ENCODE data around the gene PAPSS2.
"Not testable (repeated sequence)": the region's sequence is repeated elsewhere in the genome, so short reads cannot be mapped to it uniquely, and the experiment has no call there.

PAPSS2 gene

DNA sequence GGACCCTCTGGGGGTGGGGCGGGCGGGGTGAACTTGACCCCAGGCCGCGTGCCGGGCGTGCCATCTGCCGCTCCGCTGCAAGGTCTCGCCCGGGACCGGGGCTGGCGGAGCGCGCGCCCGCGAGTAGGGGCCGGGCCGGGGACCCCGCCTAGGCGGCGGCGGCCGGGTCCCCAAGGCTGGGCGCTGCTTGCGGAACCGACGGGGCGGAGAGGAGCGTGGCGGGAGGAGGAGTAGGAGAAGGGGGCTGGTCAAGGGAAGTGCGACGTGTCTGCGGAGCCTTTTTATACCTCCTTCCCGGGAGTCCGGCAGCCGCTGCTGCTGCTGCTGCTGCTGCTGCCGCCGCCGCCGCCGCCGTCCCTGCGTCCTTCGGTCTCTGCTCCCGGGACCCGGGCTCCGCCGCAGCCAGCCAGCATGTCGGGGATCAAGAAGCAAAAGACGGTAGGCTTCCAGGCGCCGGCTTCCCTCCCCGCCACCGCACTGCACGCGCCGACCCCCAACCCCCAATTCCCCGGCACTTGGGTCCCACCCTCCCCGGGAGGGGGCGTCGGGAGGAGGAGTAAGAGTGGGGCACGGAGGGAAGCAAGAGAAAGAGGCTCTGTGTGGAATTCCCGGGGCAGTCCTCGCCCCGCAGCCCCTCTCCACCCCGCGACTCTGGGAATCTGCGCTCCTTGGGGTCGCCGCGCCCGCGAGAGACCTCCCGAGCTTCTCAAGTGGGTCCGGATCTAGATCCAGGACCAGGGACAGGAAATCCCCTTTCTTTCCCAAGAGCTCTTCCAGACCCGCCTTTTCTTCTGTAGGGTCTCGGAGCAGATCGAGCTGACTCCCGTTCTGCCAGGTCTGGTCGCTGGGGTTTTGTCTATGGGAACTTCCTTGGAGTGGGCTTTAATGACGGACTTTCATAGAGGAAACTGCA is at the start of gene PAPSS2:
Gene PAPSS2, plus strand, starts transcription at position 308 of the 913 bp plus-strand sequence. Its CDS starts 104 bp downstream, at position 412.
- DNase-seq = peak; percentile 8 to 51

- DNase-seq = not testable (repeated sequence)
These were observed 48.3 kb upstream of the PAPSS2 start for GRCh38 chr10:87611341-87611740.

DNA sequence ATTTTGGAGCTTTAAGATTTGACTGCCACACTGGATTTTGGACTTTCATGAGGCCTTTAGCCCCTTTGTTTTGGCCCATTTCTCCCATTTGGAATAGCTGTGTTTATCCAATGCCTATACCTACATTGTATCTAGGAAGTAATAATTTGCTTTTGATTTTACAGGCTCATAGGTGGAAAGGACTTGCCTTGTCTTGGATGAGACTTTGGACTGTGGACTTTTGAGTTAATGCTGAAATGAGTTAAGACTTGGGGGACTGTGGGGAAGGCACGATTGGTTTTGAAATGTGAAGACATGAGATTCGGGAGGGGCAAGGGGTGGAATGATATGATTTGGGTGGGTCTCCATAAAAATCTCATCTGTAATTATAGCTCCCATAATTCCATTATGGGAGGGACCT is 47.6 kb upstream of the PAPSS2 start:
- DNase-seq = no peak

DNA sequence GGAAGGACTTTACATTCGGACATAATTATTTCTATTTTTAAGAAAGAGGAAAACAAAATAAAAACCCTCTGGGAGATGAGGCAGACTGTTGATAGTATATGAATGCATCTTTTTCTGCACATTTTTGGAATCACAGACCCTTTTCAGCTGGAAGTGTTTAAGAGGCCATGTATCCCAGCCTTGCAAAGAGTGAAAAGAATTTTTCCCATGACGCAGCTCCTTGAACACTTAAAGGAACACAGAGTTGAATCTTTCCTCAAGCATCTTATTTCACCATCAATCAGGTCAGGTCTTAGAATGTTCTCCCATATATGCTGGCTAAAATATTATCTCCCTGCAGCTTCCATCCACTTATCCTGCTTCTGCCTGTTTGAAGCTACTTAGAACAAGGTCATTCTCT is 45.9 kb upstream of the PAPSS2 start:
- no peak for DNase-seq

- no peak for DNase-seq
These were observed 43.8 kb upstream of the PAPSS2 start for GRCh38 chr10:87615856-87616255.

GRCh38 chr10:87617503-87617902 is 42.2 kb upstream of the PAPSS2 start:
- DNase-seq = no peak

DNA sequence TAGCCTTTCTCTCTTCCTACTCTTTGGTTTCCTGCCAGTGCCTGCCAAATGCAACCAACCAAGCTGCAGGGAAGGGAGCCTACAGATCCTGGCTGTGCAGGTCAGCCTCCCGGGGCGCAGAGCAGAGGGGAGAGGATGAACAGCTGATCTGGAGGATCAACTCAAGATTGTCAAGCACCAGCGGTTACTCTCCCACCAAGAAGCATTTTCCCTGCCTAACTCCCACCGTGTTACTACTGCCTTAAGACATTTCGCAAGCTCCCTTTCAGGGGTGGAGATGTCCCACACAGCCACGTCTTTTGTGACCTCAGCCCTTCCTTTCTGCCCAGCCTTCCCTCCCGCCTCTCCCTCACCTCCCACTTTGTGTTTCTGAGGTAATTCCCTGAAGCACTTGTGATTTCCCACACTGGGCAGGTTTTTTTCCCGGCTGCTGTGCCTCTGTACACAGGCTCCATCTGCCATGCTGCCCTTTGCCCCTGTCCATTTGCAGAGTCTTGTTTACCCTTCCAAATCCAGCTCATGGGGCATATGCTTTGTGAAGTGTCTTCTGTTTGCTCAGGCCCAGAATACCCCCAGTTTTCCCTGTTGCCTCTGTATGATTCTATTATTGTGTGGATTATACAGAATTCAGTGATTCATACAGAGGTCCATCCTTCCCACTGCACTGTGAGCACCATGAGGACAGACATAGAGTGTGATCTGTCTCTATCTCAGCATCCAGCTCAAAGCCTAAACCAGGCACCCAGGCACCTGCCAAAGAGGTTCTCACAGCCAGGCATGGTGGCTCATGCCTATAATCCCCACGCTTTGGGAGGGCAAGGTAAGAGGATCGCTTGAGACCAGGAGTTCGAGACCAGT is 40.9 kb upstream of the PAPSS2 start:
- DNase-seq = no peak

- no peak for DNase-seq
These were observed 40.0 kb upstream of the PAPSS2 start for GRCh38 chr10:87619705-87620104.

DNA sequence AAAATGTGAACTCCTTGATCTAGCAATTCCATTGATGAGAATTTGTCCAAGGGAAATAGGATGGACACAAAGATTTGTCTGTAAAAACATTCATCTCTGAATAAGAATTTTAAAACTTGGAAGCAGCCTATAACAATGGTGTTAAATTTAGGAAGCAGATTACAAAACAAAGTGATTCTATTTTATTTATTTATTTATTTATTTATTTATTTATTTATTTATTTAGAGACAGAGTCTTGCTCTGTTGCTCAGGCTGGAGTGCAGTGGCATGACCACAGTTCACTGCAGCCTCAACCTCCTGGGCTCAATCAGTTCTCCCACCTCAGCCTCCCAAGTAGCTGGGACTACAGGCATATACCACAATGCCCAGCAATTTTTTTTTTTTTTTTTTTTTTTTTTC is 38.2 kb upstream of the PAPSS2 start:
- DNase-seq = not testable (repeated sequence)

- no peak for DNase-seq
These were observed 37.2 kb upstream of the PAPSS2 start for GRCh38 chr10:87622314-87623004.

GRCh38 chr10:87623191-87623590 is 36.5 kb upstream of the PAPSS2 start:
- DNase-seq = no peak

- no peak for DNase-seq
These were observed 34.0 kb upstream of the PAPSS2 start for GRCh38 chr10:87625661-87626060.

GRCh38 chr10:87626422-87626892 is 33.2 kb upstream of the PAPSS2 start:
- DNase-seq = no peak

GRCh38 chr10:87630171-87630570 is 29.5 kb upstream of the PAPSS2 start:
- DNase-seq = no peak

- no peak for DNase-seq
These were observed 27.2 kb upstream of the PAPSS2 start for GRCh38 chr10:87632454-87632853.

DNA sequence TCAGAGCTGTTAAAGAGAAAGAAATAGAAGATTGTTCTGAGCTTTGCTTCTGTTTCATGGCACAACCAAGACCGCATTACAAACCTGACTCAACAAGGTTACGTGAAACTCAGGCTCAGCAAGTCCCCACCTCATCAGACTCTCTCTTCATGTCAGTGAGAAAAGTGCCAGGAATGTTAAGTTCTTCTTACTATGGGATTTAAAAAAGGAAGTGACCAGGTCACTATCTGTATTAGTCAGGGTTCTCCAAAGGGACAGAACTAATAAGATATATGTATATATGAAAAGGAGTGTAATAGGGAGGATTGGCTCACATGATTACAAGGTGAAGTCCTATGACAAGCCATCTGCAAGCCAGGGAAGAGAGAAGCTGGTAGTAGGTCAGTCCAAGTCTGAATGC is 25.4 kb upstream of the PAPSS2 start:
- DNase-seq = no peak

- peak; percentile 8 to 50 for DNase-seq
These were observed 24.0 kb upstream of the PAPSS2 start for GRCh38 chr10:87635498-87636312.

GRCh38 chr10:87636313-87636915 is 23.3 kb upstream of the PAPSS2 start:
- DNase-seq = no peak

GRCh38 chr10:87639493-87639892 is 20.2 kb upstream of the PAPSS2 start:
- DNase-seq = no peak

DNA sequence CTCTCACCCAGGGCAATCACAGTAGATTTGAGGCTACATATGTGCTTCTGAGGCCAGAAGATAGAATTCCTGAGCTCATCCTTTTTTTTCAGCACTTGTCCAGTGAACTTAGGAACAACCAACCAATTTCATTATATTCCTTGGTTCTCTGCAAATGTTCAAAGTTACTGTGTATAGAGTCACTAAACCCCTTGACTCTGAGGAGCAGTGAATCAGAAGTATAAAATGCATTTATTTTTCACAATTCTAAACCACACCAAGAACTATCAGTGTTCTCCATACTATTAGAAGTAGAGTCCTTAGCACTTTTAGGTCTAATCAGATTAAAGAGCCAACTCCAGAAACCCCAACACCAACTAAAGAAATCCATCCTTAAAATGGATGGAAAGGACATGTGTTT is 19.6 kb upstream of the PAPSS2 start:
- DNase-seq = no peak

DNA sequence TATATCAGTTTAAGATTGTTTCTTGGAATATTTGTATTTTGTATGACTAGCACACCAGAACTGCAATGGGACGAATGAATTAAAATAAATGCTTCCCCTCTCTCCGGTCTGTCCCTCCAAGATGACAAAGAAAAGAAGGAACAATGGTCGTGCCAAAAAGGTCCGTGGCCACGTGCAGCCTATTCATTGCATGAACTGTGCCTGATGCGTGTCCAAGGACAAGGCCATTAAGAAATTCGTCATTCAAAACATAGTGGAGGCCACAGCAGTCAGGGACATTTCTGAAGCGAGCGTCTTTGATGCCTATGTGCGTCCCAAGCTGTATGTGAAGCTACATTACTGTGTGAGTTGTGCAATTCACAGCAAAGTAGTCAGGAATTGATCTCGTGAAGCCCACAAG is 17.2 kb upstream of the PAPSS2 start:
- DNase-seq = no peak

GRCh38 chr10:87642988-87643387 is 16.7 kb upstream of the PAPSS2 start:
- no peak for DNase-seq

Data from CD4-positive, alpha-beta T cell treated with Interleukin-4 for 1 hour (primary cell).